ENCODE measurements around the gene PTGER2.

Gene PTGER2

DNA sequence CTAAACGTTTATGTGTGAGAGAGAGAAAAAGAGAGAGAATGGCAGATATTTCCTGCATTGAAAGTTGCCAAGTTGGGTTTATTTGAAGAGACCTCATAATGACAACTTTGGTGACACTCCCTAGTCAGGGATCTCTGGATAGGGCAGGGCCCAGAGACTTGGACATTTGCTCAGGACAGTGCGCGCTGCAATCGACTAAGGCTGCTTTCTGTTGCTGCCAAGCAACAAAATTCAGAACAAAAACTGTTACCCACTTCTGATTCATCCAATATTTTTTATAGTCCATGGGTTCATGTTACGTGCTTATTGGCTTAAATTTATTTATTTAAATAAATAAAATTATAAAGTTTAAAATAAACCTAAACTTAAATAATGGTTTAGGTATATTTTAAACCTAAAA, 34.2 kb downstream of the PTGER2 start:
- no peak overlapping the region for H3K4me3 ChIP-seq (ENCODE audit: low read depth, low read length)
- no peak for DNase-seq (ENCODE audit: low read depth)
- TF ChIP-seq, protein P1, sequence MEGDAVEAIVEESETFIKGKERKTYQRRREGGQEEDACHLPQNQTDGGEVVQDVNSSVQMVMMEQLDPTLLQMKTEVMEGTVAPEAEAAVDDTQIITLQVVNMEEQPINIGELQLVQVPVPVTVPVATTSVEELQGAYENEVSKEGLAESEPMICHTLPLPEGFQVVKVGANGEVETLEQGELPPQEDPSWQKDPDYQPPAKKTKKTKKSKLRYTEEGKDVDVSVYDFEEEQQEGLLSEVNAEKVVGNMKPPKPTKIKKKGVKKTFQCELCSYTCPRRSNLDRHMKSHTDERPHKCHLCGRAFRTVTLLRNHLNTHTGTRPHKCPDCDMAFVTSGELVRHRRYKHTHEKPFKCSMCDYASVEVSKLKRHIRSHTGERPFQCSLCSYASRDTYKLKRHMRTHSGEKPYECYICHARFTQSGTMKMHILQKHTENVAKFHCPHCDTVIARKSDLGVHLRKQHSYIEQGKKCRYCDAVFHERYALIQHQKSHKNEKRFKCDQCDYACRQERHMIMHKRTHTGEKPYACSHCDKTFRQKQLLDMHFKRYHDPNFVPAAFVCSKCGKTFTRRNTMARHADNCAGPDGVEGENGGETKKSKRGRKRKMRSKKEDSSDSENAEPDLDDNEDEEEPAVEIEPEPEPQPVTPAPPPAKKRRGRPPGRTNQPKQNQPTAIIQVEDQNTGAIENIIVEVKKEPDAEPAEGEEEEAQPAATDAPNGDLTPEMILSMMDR (conservative IDR thresholded peaks at IDR 0.05; ENCODE audit: low read depth, low read length): no peak

DNA sequence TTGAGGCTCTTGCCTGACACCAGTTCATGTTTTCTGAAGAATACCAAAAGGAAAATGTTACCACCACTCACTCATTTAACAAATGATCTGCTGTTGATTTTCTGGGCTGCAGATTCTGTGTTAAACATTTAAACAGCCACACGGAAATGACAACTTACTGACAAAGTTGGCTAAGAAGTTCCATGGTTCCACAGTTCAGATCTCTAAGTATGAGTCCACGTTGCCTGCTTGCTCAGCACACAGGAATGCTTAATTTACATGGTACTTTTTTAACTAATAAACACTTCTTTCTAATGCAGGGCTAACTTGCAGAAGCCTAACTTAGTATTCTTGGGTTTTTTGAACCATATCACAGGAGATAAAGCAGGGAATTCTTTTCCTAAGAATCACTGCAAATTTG, 34.7 kb downstream of the PTGER2 start:
- no peak overlapping the region for H3K4me3 ChIP-seq (ENCODE audit: low read depth, low read length)
- TF ChIP-seq, protein P1 (conservative IDR thresholded peaks at IDR 0.05; ENCODE audit: low read depth, low read length): no peak
- peak; percentile 80 for DNase-seq (ENCODE audit: low read depth)

DNA sequence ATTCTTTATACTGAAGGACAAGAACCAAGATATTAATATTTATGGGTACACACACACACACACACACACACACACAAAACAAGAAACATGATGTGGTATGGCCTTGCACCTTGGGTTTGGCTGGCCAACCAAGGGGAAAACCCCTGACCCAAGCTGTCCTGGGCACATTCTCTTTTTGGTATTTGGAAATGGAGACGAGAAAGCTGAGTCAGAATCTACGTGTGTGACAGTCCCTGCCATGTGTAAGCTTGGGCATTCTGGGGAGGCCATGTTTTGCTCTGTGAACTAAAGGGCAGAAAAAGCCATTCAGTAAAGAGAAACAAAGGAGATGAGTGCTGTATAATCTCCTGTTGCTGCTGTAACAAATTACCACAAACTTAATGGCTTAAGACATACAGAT, 35.6 kb downstream of the PTGER2 start:
- TF ChIP-seq, protein P1 (conservative IDR thresholded peaks at IDR 0.05; ENCODE audit: low read depth, low read length): no peak
- no peak for DNase-seq (ENCODE audit: low read depth)
- H3K4me3 ChIP-seq (ENCODE audit: low read depth, low read length): no peak overlapping the region

DNA sequence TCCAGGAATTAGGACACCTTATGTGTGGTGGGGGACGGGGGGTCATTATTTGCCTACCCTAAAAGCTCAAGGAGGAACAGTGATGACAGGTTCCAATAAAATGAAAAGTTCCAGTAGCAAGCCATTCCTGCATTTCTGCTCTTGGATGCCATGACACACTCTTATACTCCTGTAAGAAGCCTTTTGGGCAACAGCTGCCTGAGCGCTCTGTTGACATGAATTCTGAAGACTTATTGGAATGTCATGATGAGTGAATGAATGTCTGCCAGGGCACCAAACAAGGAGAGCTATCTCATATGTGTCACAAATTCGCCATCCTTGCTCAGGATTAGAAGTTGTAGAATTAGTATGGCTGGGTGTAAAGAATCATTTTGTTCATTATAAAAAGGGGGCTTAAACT, 36.3 kb downstream of the PTGER2 start:
- no peak for DNase-seq (ENCODE audit: low read depth)
- no peak overlapping the region for H3K4me3 ChIP-seq (ENCODE audit: low read depth, low read length)
- TF ChIP-seq, protein P1 (conservative IDR thresholded peaks at IDR 0.05; ENCODE audit: low read depth, low read length): no peak

DNA sequence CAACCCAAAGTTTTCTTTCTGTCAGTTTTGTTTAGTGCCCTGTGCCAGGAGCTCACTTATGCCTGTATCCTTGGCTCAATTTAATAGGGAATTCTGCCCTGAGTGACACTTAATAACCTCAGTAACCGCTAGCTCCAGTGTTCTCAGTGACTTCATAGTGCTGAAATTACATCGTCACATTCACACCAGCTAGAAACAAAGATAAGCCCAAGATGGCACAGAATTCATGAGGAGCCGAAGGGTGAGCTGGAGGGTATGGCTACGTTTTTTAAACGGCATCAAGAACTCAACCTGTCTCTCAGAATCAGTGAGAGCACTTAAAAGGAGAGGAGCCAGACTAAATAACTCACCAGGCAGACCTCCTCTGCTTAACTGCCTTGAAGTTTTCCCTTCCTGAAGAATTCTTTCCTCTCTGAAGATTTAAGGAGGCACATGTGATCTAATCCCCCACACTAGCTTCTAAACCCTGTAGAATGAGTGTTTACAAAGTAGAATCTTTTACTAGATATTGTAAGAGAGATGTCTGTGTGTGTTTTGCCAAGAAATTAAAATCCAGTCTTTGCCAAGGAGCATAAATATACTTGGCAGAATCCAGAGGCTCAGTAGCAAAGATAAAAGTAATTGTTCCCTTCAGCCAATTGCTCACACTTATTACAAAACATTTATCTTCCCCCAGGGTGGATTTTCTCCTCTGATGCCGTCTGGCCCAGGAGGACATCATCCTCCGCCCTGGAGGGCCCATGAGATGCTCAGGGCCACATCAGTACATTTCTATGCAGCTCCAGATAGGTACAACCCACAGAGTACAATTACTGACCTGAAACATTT, 37.3 kb downstream of the PTGER2 start:
- H3K4me3 ChIP-seq (ENCODE audit: low read depth, low read length): no peak overlapping the region
- peak; percentile 46 for DNase-seq (ENCODE audit: low read depth)
- TF ChIP-seq, protein P1 (conservative IDR thresholded peaks at IDR 0.05; ENCODE audit: low read depth, low read length): no peak

DNA sequence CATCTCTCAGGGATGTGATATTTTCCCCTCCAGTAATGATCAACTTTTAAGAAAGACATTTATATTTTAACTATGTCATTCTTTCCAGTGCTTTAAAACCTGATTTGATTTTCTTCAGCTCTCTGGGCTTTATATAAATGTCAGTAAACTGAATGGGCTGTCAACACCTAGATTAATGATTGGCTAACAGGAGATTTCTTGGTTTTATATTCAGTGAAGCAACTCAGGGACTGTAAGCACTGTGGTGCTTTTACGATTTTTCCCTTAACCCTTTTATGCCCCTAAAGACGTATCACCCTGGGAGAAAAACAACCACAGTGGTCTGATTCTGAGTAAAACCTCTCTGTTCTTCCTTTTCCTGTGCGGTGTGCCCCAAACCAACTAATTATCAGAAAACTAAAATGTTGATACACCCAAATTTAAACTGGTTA, 38.0 kb downstream of the PTGER2 start:
- DNase-seq (ENCODE audit: low read depth): peak; percentile 69
- TF ChIP-seq, protein P1 (conservative IDR thresholded peaks at IDR 0.05; ENCODE audit: low read depth, low read length): no peak
- H3K4me3 ChIP-seq (ENCODE audit: low read depth, low read length): no peak overlapping the region

DNA sequence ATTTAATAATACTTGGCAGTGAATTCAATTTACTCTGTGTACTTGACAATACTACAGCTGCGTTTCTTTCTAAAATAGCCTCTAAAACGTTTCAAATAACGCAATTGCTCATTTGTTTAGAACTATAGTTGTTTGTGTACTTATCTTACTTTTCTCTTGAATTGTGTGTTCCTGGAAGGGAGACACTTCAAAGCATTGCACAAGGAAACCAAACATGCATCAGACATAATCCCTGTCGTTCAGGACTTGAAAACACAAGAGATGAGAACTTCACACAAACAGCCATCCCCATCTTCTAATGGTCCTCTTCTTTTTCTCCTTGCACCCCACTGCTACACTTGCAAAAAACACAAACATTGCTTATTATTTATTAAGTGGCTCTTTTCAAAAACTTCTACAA, 38.5 kb downstream of the PTGER2 start:
- H3K4me3 ChIP-seq (ENCODE audit: low read depth, low read length): no peak overlapping the region
- TF ChIP-seq, protein P1 (conservative IDR thresholded peaks at IDR 0.05; ENCODE audit: low read depth, low read length): no peak
- DNase-seq (ENCODE audit: low read depth): no peak

Measured in choroid plexus epithelial cell (primary cell).